ENCODE measurements around the gene DIS3L2.

DIS3L2 gene

DNA sequence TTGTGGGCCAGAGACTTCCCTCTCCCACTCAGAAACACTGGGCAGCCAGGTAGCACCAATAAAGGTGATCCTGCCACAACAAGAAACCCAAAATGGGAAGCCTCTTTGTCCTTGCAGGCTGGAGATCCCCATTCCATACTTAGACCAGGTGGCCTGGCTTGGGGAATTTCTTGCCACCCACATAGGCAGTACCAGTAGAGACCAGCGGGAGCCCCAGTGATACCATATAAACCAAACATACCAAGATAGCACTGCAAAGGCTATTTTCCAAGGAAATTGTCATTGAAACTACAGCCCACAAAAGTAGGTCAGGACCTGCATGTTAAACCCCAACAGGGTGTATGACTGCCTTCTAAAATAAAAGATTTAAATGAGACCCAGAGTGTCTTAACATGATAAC, 171.6 kb downstream of the DIS3L2 start:
- no peak for DNase-seq (ENCODE audit: low read depth)
- Histone ChIP-seq H3K27me3 (replicated peaks; ENCODE audit: control insufficient read depth, insufficient read depth, low read length) (no peaks in the 10 kb centered on the region), H3K36me3 (ENCODE audit: control insufficient read depth, insufficient read depth, low read length, severe bottlenecking) (peaks cover 17% of the 10 kb centered on the region), H3K9ac (ENCODE audit: low read length) (no peak overlapping the region), H3K9me3 (ENCODE audit: control insufficient read depth, low read length) (no peaks in the 10 kb centered on the region), H3K4me1 (ENCODE audit: control insufficient read depth, insufficient read depth, low read length) (peaks cover 5% of the 10 kb centered on the region), H3K4me3 (ENCODE audit: low read length) (no peak overlapping the region)

GRCh38 chr2:232134939-232135338, 173.4 kb downstream of the DIS3L2 start:
- no peak overlapping the region for H3K4me3 ChIP-seq (ENCODE audit: low read length)
- H3K36me3 ChIP-seq (ENCODE audit: control insufficient read depth, insufficient read depth, low read length, severe bottlenecking): peaks cover 17% of the 10 kb centered on the region
- peaks cover 4% of the 10 kb centered on the region for H3K4me1 ChIP-seq (ENCODE audit: control insufficient read depth, insufficient read depth, low read length)
- H3K9me3 ChIP-seq (ENCODE audit: control insufficient read depth, low read length): no peaks in the 10 kb centered on the region
- H3K9ac ChIP-seq (ENCODE audit: low read length): no peak overlapping the region
- H3K27me3 ChIP-seq (replicated peaks; ENCODE audit: control insufficient read depth, insufficient read depth, low read length): no peaks in the 10 kb centered on the region
- no peak for DNase-seq (ENCODE audit: low read depth)

- Histone ChIP-seq H3K9me3 (ENCODE audit: control insufficient read depth, low read length) (no peaks in the 10 kb centered on the region), H3K36me3 (ENCODE audit: control insufficient read depth, insufficient read depth, low read length, severe bottlenecking) (peaks cover 8% of the 10 kb centered on the region), H3K4me3 (ENCODE audit: low read length) (no peak overlapping the region), H3K9ac (ENCODE audit: low read length) (no peak overlapping the region), H3K27me3 (replicated peaks; ENCODE audit: control insufficient read depth, insufficient read depth, low read length) (no peaks in the 10 kb centered on the region), H3K4me1 (ENCODE audit: control insufficient read depth, insufficient read depth, low read length) (peaks cover 9% of the 10 kb centered on the region)
- DNase-seq (ENCODE audit: low read depth): peak; percentile 4
Observed at GRCh38 chr2:232137356-232138147, 176.0 kb downstream of the DIS3L2 start.

- Histone ChIP-seq H3K4me1 (ENCODE audit: control insufficient read depth, insufficient read depth, low read length) (peaks cover 9% of the 10 kb centered on the region), H3K4me3 (ENCODE audit: low read length) (no peak overlapping the region), H3K9me3 (ENCODE audit: control insufficient read depth, low read length) (no peaks in the 10 kb centered on the region), H3K9ac (ENCODE audit: low read length) (no peak overlapping the region), H3K27me3 (replicated peaks; ENCODE audit: control insufficient read depth, insufficient read depth, low read length) (no peaks in the 10 kb centered on the region), H3K36me3 (ENCODE audit: control insufficient read depth, insufficient read depth, low read length, severe bottlenecking) (no peaks in the 10 kb centered on the region)
- no peak for DNase-seq (ENCODE audit: low read depth)
Observed at GRCh38 chr2:232138441-232138840, 176.9 kb downstream of the DIS3L2 start.

GRCh38 chr2:232139171-232139594, 177.7 kb downstream of the DIS3L2 start:
- no peak for DNase-seq (ENCODE audit: low read depth)
- Histone ChIP-seq H3K9me3 (ENCODE audit: control insufficient read depth, low read length) (no peaks in the 10 kb centered on the region), H3K4me3 (ENCODE audit: low read length) (no peak overlapping the region), H3K36me3 (ENCODE audit: control insufficient read depth, insufficient read depth, low read length, severe bottlenecking) (no peaks in the 10 kb centered on the region), H3K27me3 (replicated peaks; ENCODE audit: control insufficient read depth, insufficient read depth, low read length) (no peaks in the 10 kb centered on the region), H3K9ac (ENCODE audit: low read length) (no peak overlapping the region), H3K4me1 (ENCODE audit: control insufficient read depth, insufficient read depth, low read length) (peaks cover 9% of the 10 kb centered on the region)

- Histone ChIP-seq H3K4me3 (ENCODE audit: low read length) (no peak overlapping the region), H3K9me3 (ENCODE audit: control insufficient read depth, low read length) (no peaks in the 10 kb centered on the region), H3K4me1 (ENCODE audit: control insufficient read depth, insufficient read depth, low read length) (peaks cover 9% of the 10 kb centered on the region), H3K27me3 (replicated peaks; ENCODE audit: control insufficient read depth, insufficient read depth, low read length) (no peaks in the 10 kb centered on the region), H3K9ac (ENCODE audit: low read length) (no peak overlapping the region), H3K36me3 (ENCODE audit: control insufficient read depth, insufficient read depth, low read length, severe bottlenecking) (no peaks in the 10 kb centered on the region)
- DNase-seq (ENCODE audit: low read depth): no peak
Observed at GRCh38 chr2:232139786-232140562, 178.5 kb downstream of the DIS3L2 start.

DNA sequence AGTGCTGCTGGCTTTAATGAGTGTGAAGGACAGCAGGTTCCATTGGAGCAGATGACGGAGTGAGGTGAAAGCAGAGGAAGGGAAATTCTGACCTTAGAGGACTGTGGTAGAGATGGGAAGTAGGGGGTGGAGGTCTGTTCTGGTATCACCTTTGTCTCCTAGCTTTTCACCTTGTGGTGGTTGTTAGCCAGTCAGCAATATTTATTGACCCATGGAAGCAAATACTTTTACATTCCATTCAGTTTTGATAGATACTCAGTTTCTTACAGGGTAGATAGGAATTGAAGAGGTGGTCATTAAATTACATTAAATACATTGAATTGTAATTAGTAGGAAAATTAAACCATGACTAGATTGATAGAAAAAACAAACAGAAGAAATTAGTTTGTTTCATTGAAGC, 180.1 kb downstream of the DIS3L2 start:
- H3K9ac ChIP-seq (ENCODE audit: low read length): no peak overlapping the region
- H3K4me3 ChIP-seq (ENCODE audit: low read length): no peak overlapping the region
- no peaks in the 10 kb centered on the region for H3K27me3 ChIP-seq (replicated peaks; ENCODE audit: control insufficient read depth, insufficient read depth, low read length)
- DNase-seq (ENCODE audit: low read depth): no peak
- H3K4me1 ChIP-seq (ENCODE audit: control insufficient read depth, insufficient read depth, low read length): peaks cover 9% of the 10 kb centered on the region
- H3K9me3 ChIP-seq (ENCODE audit: control insufficient read depth, low read length): no peaks in the 10 kb centered on the region
- no peaks in the 10 kb centered on the region for H3K36me3 ChIP-seq (ENCODE audit: control insufficient read depth, insufficient read depth, low read length, severe bottlenecking)

DNA sequence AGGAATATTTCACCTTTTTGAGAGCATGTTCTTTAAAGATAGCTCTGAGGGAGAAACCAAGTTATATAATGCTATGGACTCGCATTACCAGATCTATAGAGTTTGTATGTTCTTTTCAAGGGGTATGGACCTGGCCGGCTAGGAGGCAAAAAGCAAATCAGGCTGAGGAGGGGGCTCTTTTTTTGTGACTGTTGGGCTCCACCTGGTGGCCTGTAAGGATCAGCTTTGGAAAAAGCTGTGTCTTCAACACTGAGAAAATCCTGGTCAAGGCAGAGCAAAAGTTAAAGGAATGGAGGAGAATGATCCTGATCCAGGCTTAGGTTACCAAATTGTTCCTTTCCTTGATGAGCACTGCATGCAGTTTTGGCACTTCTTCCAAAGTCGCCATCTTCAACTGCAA, 180.5 kb downstream of the DIS3L2 start:
- Histone ChIP-seq H3K9me3 (ENCODE audit: control insufficient read depth, low read length) (no peaks in the 10 kb centered on the region), H3K4me3 (ENCODE audit: low read length) (no peak overlapping the region), H3K9ac (ENCODE audit: low read length) (no peak overlapping the region), H3K4me1 (ENCODE audit: control insufficient read depth, insufficient read depth, low read length) (peaks cover 9% of the 10 kb centered on the region), H3K27me3 (replicated peaks; ENCODE audit: control insufficient read depth, insufficient read depth, low read length) (no peaks in the 10 kb centered on the region), H3K36me3 (ENCODE audit: control insufficient read depth, insufficient read depth, low read length, severe bottlenecking) (no peaks in the 10 kb centered on the region)
- peak; percentile 53 for DNase-seq (ENCODE audit: low read depth)

GRCh38 chr2:232142502-232142901, 181.0 kb downstream of the DIS3L2 start:
- DNase-seq (ENCODE audit: low read depth): no peak
- no peak overlapping the region for H3K9ac ChIP-seq (ENCODE audit: low read length)
- H3K9me3 ChIP-seq (ENCODE audit: control insufficient read depth, low read length): no peaks in the 10 kb centered on the region
- no peaks in the 10 kb centered on the region for H3K27me3 ChIP-seq (replicated peaks; ENCODE audit: control insufficient read depth, insufficient read depth, low read length)
- H3K4me3 ChIP-seq (ENCODE audit: low read length): no peak overlapping the region
- H3K4me1 ChIP-seq (ENCODE audit: control insufficient read depth, insufficient read depth, low read length): peaks cover 9% of the 10 kb centered on the region
- no peaks in the 10 kb centered on the region for H3K36me3 ChIP-seq (ENCODE audit: control insufficient read depth, insufficient read depth, low read length, severe bottlenecking)

DNA sequence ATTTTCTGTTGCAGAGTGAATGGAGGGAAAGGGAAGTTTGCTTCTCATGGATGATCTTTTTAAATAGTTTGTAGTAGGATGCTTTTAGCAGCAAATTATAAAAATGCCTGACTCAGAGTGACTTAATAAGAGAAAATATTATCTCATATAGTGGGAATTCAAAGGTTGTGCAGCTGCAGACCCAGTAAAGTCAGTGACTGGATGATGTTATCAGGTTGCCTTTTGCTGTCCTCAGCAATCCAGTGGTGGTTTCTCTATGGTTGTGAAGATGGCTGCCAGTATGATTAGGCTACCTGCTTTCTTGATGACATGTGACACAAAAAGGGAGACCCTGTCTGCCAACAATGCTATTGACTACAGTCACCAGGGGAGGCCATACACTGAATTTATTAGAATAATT, 184.8 kb downstream of the DIS3L2 start:
- Histone ChIP-seq H3K9me3 (ENCODE audit: control insufficient read depth, low read length) (no peaks in the 10 kb centered on the region), H3K27me3 (replicated peaks; ENCODE audit: control insufficient read depth, insufficient read depth, low read length) (no peaks in the 10 kb centered on the region), H3K9ac (ENCODE audit: low read length) (no peak overlapping the region), H3K36me3 (ENCODE audit: control insufficient read depth, insufficient read depth, low read length, severe bottlenecking) (no peaks in the 10 kb centered on the region), H3K4me3 (ENCODE audit: low read length) (no peak overlapping the region), H3K4me1 (ENCODE audit: control insufficient read depth, insufficient read depth, low read length) (no peaks in the 10 kb centered on the region)
- DNase-seq (ENCODE audit: low read depth): peak; percentile 4

DNA sequence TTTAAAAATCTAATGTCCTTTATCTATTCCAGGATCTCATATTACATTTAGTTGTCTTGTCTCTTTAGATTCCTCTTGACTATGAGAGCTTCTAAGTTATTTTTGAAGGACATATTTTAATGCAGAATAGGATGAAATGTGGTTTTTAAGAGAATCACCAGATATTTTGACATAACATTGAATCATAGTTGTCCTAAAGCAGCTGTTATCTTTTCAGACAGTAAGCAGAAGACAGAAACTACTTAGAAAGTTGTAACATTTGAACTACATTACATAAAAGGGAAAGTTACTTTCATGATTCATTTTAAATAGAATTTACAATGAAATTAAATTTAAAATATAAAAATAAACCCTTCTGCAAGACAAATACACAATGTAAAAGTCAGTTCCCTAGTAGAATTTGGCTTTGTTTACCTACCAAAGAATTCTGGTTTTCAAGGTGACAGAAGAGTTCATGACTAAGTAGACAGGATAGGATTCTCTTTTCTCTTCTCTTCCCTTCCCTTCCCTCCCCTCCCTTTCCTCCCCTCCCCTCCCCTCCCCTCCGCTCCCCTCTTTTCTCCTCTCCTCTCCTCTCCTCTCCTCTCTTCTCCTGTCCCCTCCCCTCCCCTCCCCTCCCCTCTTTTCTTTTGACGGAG, 186.0 kb downstream of the DIS3L2 start:
- H3K27me3 ChIP-seq (replicated peaks; ENCODE audit: control insufficient read depth, insufficient read depth, low read length): no peaks in the 10 kb centered on the region
- no peak for DNase-seq (ENCODE audit: low read depth)
- no peak overlapping the region for H3K4me3 ChIP-seq (ENCODE audit: low read length)
- no peaks in the 10 kb centered on the region for H3K4me1 ChIP-seq (ENCODE audit: control insufficient read depth, insufficient read depth, low read length)
- no peak overlapping the region for H3K9ac ChIP-seq (ENCODE audit: low read length)
- H3K9me3 ChIP-seq (ENCODE audit: control insufficient read depth, low read length): no peaks in the 10 kb centered on the region
- no peaks in the 10 kb centered on the region for H3K36me3 ChIP-seq (ENCODE audit: control insufficient read depth, insufficient read depth, low read length, severe bottlenecking)
